SK-N-SH (cell line): ENCODE results near the gene YJEFN3.

Source experiments
- CTCF ChIP-seq: fragments of 200-600 bp; sonication (generic); IDR thresholded peaks from 2 replicates; pipeline ENCODE4 v1.6.1; 2017; ENCODE audit warnings: antibody characterized with exemption, mild to moderate bottlenecking, moderate library complexity
- EP300 ChIP-seq, 2 experiments: IDR thresholded peaks; 2 replicates each; pipeline versions ENCODE4 v1.4.0 to v1.6.1; 2012; ENCODE audit warnings: borderline replicate concordance in 1 of 2, low read depth in 1 of 2, low read length in 1 of 2
- NFIC ChIP-seq: IDR thresholded peaks from 2 replicates; pipeline ENCODE4 v1.4.0; 2012; ENCODE audit warnings: borderline replicate concordance
- POLR2AphosphoS5 ChIP-seq: IDR thresholded peaks from 2 replicates; pipeline ENCODE4 v1.6.1; 2012; ENCODE audit warnings: low read depth, low read length
- SIN3A ChIP-seq: IDR thresholded peaks from 2 replicates; pipeline ENCODE4 v1.6.1; 2012; ENCODE audit warnings: low read depth, mild to moderate bottlenecking, low read length, moderate library complexity, borderline replicate concordance
- SMC3 ChIP-seq: IDR thresholded peaks from 2 replicates; pipeline ENCODE4 v1.6.1; 2012; ENCODE audit warnings: low read depth, low read length, improper control_type of control experiment
- TAF1 ChIP-seq: IDR thresholded peaks from 2 replicates; pipeline ENCODE4 v1.6.1; 2012; ENCODE audit warnings: low read depth, mild to moderate bottlenecking, low read length, moderate library complexity, borderline replicate concordance
- TEAD4 ChIP-seq: IDR thresholded peaks from 2 replicates; pipeline ENCODE4 v1.4.0; 2012; ENCODE audit warnings: mild to moderate bottlenecking, borderline replicate concordance; ENCODE audit not compliant: insufficient read depth
- YY1 ChIP-seq: IDR thresholded peaks from 2 replicates; pipeline ENCODE4 v1.4.0; 2012; ENCODE audit warnings: low read depth, mild to moderate bottlenecking
- TF ChIP-seq, protein P1 (sequence below): IDR thresholded peaks from 2 replicates; pipeline ENCODE4 v1.6.1; 2012; ENCODE audit warnings: mild to moderate bottlenecking, low read depth, low read length, moderate library complexity
- TF ChIP-seq, protein P2 (sequence below): IDR thresholded peaks from 2 replicates; pipeline ENCODE4; 2012
- TF ChIP-seq, protein P3 (sequence below): IDR thresholded peaks from 2 replicates; pipeline ENCODE4 v1.4.0; 2012; ENCODE audit warnings: low read depth

GRCh38 chr19:19543101-19543500, 14.4 kb downstream of the YJEFN3 start:
- TF ChIP-seq, protein P1, sequence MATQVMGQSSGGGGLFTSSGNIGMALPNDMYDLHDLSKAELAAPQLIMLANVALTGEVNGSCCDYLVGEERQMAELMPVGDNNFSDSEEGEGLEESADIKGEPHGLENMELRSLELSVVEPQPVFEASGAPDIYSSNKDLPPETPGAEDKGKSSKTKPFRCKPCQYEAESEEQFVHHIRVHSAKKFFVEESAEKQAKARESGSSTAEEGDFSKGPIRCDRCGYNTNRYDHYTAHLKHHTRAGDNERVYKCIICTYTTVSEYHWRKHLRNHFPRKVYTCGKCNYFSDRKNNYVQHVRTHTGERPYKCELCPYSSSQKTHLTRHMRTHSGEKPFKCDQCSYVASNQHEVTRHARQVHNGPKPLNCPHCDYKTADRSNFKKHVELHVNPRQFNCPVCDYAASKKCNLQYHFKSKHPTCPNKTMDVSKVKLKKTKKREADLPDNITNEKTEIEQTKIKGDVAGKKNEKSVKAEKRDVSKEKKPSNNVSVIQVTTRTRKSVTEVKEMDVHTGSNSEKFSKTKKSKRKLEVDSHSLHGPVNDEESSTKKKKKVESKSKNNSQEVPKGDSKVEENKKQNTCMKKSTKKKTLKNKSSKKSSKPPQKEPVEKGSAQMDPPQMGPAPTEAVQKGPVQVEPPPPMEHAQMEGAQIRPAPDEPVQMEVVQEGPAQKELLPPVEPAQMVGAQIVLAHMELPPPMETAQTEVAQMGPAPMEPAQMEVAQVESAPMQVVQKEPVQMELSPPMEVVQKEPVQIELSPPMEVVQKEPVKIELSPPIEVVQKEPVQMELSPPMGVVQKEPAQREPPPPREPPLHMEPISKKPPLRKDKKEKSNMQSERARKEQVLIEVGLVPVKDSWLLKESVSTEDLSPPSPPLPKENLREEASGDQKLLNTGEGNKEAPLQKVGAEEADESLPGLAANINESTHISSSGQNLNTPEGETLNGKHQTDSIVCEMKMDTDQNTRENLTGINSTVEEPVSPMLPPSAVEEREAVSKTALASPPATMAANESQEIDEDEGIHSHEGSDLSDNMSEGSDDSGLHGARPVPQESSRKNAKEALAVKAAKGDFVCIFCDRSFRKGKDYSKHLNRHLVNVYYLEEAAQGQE, result no peak
- TF ChIP-seq NFIC (no peak), SMC3 (no peak), TAF1 (no peak), TEAD4 (no peak), CTCF (no peak), SIN3A (no peak), POLR2AphosphoS5 (no peak), YY1 (no peak), EP300 (IDR thresholded peaks at IDR 0.05; ENCODE audit: borderline replicate concordance in 1 of 2, low read depth in 1 of 2, low read length in 1 of 2) (no peak)
- TF ChIP-seq, protein P2, sequence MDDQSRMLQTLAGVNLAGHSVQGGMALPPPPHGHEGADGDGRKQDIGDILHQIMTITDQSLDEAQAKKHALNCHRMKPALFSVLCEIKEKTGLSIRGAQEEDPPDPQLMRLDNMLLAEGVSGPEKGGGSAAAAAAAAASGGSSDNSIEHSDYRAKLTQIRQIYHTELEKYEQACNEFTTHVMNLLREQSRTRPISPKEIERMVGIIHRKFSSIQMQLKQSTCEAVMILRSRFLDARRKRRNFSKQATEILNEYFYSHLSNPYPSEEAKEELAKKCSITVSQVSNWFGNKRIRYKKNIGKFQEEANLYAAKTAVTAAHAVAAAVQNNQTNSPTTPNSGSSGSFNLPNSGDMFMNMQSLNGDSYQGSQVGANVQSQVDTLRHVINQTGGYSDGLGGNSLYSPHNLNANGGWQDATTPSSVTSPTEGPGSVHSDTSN, result no peak
- TF ChIP-seq, protein P3, sequence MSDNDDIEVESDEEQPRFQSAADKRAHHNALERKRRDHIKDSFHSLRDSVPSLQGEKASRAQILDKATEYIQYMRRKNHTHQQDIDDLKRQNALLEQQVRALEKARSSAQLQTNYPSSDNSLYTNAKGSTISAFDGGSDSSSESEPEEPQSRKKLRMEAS, result no peak
